Measurements from ENCODE around the gene FCN2. TPM values are rescaled to one million over a fixed set of nuclear protein-coding genes. Genes with fewer than 3 reads are reported as not detected.
A peak's percentile ranks its signal among the peaks of the same experiment; 100 is the strongest.

The FCN2 gene
- polyA plus RNA-seq, 2 of the 4 experiments (the other 2 are of a cell fraction), result not detected

- TF ChIP-seq POLR2AphosphoS2 (conservative IDR thresholded peaks at IDR 0.05; ENCODE audit: low read length), result no peak
- no peak for TF ChIP-seq CTCF (IDR thresholded peaks at IDR 0.05)
Measured at GRCh38 chr9:134850611-134851010, 30.0 kb upstream of the FCN2 start (continued).

GRCh38 chr9:134851020-134851419, 29.6 kb upstream of the FCN2 start:
- CTCF ChIA-PET, result no interaction called here

GRCh38 chr9:134852906-134853654, 27.5 kb upstream of the FCN2 start:
- ATAC-seq, result peak in 1 of 2 experiments; percentile 17; a peak in 1 of 6 replicates
- H3K4me1 ChIP-seq, result peaks cover 1% of the 10 kb centered on the region; the same call in 2 of the 3 replicates
- 19% methylated on average over 6 of the region's 6 CpGs for WGBS (ENCODE audit: missing lambda C conversion rate)
- FAIRE-seq, result no peak
- H3K4me2 ChIP-seq, result no peak overlapping the region
- ChIA-PET CTCF (no interaction called here), POLR2A (no interaction called here)
- TF ChIP-seq ZNF302 (CRISPR knock-in tag; IDR thresholded peaks at IDR 0.05) (no peak), ESRRA (IDR thresholded peaks at IDR 0.05; ENCODE audit: borderline replicate concordance, low read length) (no peak), ATOH8 (CRISPR knock-in tag; IDR thresholded peaks at IDR 0.05; ENCODE audit: low read depth) (no peak)
- H3K27ac ChIP-seq, result no peak overlapping the region
- peaks cover 31% of the 10 kb centered on the region for H3K9me3 ChIP-seq
- DNase-seq (ENCODE audit: low read depth in 1 of 2, low spot score in 1 of 2), result no peak
- H3K4me3 ChIP-seq, result no peak overlapping the region

More at GRCh38 chr9:134851020-134851419, 29.6 kb upstream of the FCN2 start:
- H3K4me3 ChIP-seq, result no peak overlapping the region
- H3K4me2 ChIP-seq, result no peak overlapping the region
- 66% methylated on average over 9 of the region's 12 CpGs for WGBS (ENCODE audit: missing lambda C conversion rate)
- no peaks in the 10 kb centered on the region for H3K4me1 ChIP-seq
- no peak for ATAC-seq
- FAIRE-seq, result no peak
- H3K9me3 ChIP-seq, result peaks cover 33% of the 10 kb centered on the region
- POLR2A ChIA-PET, result no interaction called here
- no peak overlapping the region for H3K27ac ChIP-seq
- TF ChIP-seq NR3C1 (IDR thresholded peaks at IDR 0.05) (no peak), MAZ (IDR thresholded peaks at IDR 0.05; ENCODE audit: borderline replicate concordance, low read depth, low read length) (no peak), POLR2AphosphoS2 (conservative IDR thresholded peaks at IDR 0.05; ENCODE audit: low read length) (no peak), HOXB13 (CRISPR knock-in tag; IDR thresholded peaks at IDR 0.05; ENCODE audit: low read depth) (no peak), GATA3 (IDR thresholded peaks at IDR 0.05; ENCODE audit: borderline replicate concordance) (no peak), REST (IDR thresholded peaks at IDR 0.05) (no peak), MAFK (IDR thresholded peaks at IDR 0.05; ENCODE audit: partially characterized antibody) (no peak), TP53 (CRISPR knock-in tag; IDR thresholded peaks at IDR 0.05) (no peak)
- DNase-seq (ENCODE audit: low read depth in 1 of 2, low spot score in 1 of 2), result no peak

- no peak for TF ChIP-seq HOXB13 (CRISPR knock-in tag; IDR thresholded peaks at IDR 0.05; ENCODE audit: low read depth)
- no peak for TF ChIP-seq PBX3 (IDR thresholded peaks at IDR 0.05)
- TF ChIP-seq CBX8 (IDR thresholded peaks at IDR 0.05), result no peak
- no peak for TF ChIP-seq TFCP2L1 (CRISPR knock-in tag; IDR thresholded peaks at IDR 0.05)
- no peak for TF ChIP-seq REST (IDR thresholded peaks at IDR 0.05)
- TF ChIP-seq ESRRA (IDR thresholded peaks at IDR 0.05; ENCODE audit: borderline replicate concordance, low read length), result no peak
- no peak for TF ChIP-seq FOSL2 (IDR thresholded peaks at IDR 0.05)
- no peak for TF ChIP-seq FOSL2 (CRISPR knock-in tag; IDR thresholded peaks at IDR 0.05)
- no peak for TF ChIP-seq FOXS1 (CRISPR knock-in tag; IDR thresholded peaks at IDR 0.05)
- CTCF ChIA-PET, result no interaction called here
- Histone ChIP-seq H3K4me3 (no peak overlapping the region), H3K9me3 (peaks cover 25% of the 10 kb centered on the region), H3K27ac (no peak overlapping the region), H3K4me2 (no peak overlapping the region), H3K4me1 (peaks cover 10% of the 10 kb centered on the region)
- POLR2A ChIA-PET, result no interaction called here
- ATAC-seq (no peak), FAIRE-seq (no peak), DNase-seq (ENCODE audit: low read depth in 1 of 2, low spot score in 1 of 2) (no peak)
- 44% methylated on average over 6 of the region's 6 CpGs for WGBS (ENCODE audit: missing lambda C conversion rate)
Measured at GRCh38 chr9:134853893-134854292, 26.7 kb upstream of the FCN2 start.

Measured in A549 (cell line).